ENCODE results near the gene CNIH1. TPM values are rescaled to one million over a fixed set of nuclear protein-coding genes. Genes with fewer than 3 reads are reported as not detected.

CNIH1 gene
- total RNA-seq, 1 experiment from 2014 or later: 114 TPM

- Histone ChIP-seq H3K79me2 (ENCODE audit: low read depth) (peaks cover 35% of the 10 kb centered on the region), H4K20me1 (ENCODE audit: insufficient read depth) (no peaks in the 10 kb centered on the region), H3K4me2 (peak overlapping the region; percentile 95), H3F3A (ENCODE audit: insufficient read depth, low read depth) (peaks cover 32% of the 10 kb centered on the region), H3K9me2 (ENCODE audit: insufficient read depth) (no peaks in the 10 kb centered on the region), H2AFZ (peak overlapping the region; percentile 91), H3K36me3 (ENCODE audit: low read depth) (no peaks in the 10 kb centered on the region), H3K4me3 (peak overlapping the region; percentile 80; the same call in 1 of the 2 replicates), H3K4me1 (replicated peaks; ENCODE audit: insufficient read depth) (peaks cover 28% of the 10 kb centered on the region), H3K9me3 (ENCODE audit: insufficient read depth, low read depth) (no peaks in the 10 kb centered on the region), H3K27me3 (ENCODE audit: insufficient read depth, low read depth) (no peaks in the 10 kb centered on the region), H3K27ac (peak overlapping the region; percentile 95)
- ChIA-PET CTCF (interaction anchor here (0.5 kb wide), 1 partner anchor 92 kb away, joined by 3 read pairs; no protein-coding TSS in a partner anchor), POLR2A (ENCODE audit: unreplicated experiment) (interaction anchor here (0.6 to 0.7 kb wide), 4 partner anchors 20 to 329 kb away, joined by 5 to 26 read pairs (median 10); partner anchors contain the start of genes CDKN3 and CGRRF1)
- no peak for TF ChIP-seq CTCF (conservative IDR thresholded peaks at IDR 0.05)
- BruUV-seq (replicated peaks): no TSS peak
- DNase-seq: no peak
- intact Hi-C loops (cut with micrococcal nuclease; ENCODE audit: unreplicated experiment): loop anchor here (2.0 to 10.0 kb wide), 4 partner anchors 19 to 165 kb away; partner anchors contain the start of genes CGRRF1 and CNIH1
These were observed 48.7 kb upstream of the CNIH1 start for GRCh38 chr14:54489731-54490444.

GRCh38 chr14:54489318-54489683, 48.1 kb upstream of the CNIH1 start:
- H3K27ac ChIP-seq: peak overlapping the region; percentile 95
- H3K4me1 ChIP-seq (replicated peaks; ENCODE audit: insufficient read depth): peaks cover 28% of the 10 kb centered on the region
- no peaks in the 10 kb centered on the region for H4K20me1 ChIP-seq (ENCODE audit: insufficient read depth)
- H3K36me3 ChIP-seq (ENCODE audit: low read depth): no peaks in the 10 kb centered on the region
- H3F3A ChIP-seq (ENCODE audit: insufficient read depth, low read depth): peaks cover 32% of the 10 kb centered on the region
- ChIA-PET CTCF (interaction anchor here (0.5 kb wide), 1 partner anchor 92 kb away, joined by 3 read pairs; no protein-coding TSS in a partner anchor), POLR2A (ENCODE audit: unreplicated experiment) (interaction anchor here (0.6 to 0.7 kb wide), 2 partner anchors 92 to 330 kb away, joined by 5 to 26 read pairs; partner anchors contain the start of gene CDKN3)
- no peaks in the 10 kb centered on the region for H3K27me3 ChIP-seq (ENCODE audit: insufficient read depth, low read depth)
- intact Hi-C loops (cut with micrococcal nuclease; ENCODE audit: unreplicated experiment): loop anchor here (2.0 to 10.0 kb wide), 3 partner anchors 20 to 166 kb away; partner anchors contain the start of genes CGRRF1 and CNIH1
- peaks cover 41% of the 10 kb centered on the region for H3K79me2 ChIP-seq (ENCODE audit: low read depth)
- no peaks in the 10 kb centered on the region for H3K9me3 ChIP-seq (ENCODE audit: insufficient read depth, low read depth)
- DNase-seq: no peak
- H2AFZ ChIP-seq: peak overlapping the region; percentile 91
- H3K4me2 ChIP-seq: peak overlapping the region; percentile 95
- no TSS peak for BruUV-seq (replicated peaks)
- H3K9me2 ChIP-seq (ENCODE audit: insufficient read depth): no peaks in the 10 kb centered on the region
- peak overlapping the region; percentile 80 for H3K4me3 ChIP-seq
- no peak for TF ChIP-seq EZH2 (IDR thresholded peaks at IDR 0.05; ENCODE audit: low read depth)
- TF ChIP-seq CTCF (conservative IDR thresholded peaks at IDR 0.05): 0 out of 2 replicates have a peak, but pooled peaks have one; percentile 38

GRCh38 chr14:54488646-54489317, 47.6 kb upstream of the CNIH1 start, which contains the start of gene GMFB:
Gene GMFB, minus strand, starts transcription at chr14:54488980. Its CDS starts 53 bp downstream, at chr14:54488927.
- H3K9me2 ChIP-seq (ENCODE audit: insufficient read depth): no peaks in the 10 kb centered on the region
- POLR2A ChIA-PET (ENCODE audit: unreplicated experiment): interaction anchor here (0.7 to 1.0 kb wide), 2 partner anchors 21 to 46 kb away, joined by 3 to 6 read pairs; partner anchors contain the start of gene CGRRF1
- peaks cover 45% of the 10 kb centered on the region for H3K79me2 ChIP-seq (ENCODE audit: low read depth)
- H3K4me3 ChIP-seq: peak within 1 kb of the TSS; percentile 80
- no peaks in the 10 kb centered on the region for H3K27me3 ChIP-seq (ENCODE audit: insufficient read depth, low read depth)
- H3K4me2 ChIP-seq: peak within 1 kb of the TSS; percentile 95
- H3F3A ChIP-seq (ENCODE audit: insufficient read depth, low read depth): peaks cover 32% of the 10 kb centered on the region
- intact Hi-C loops (cut with micrococcal nuclease; ENCODE audit: unreplicated experiment): loop anchor here (2.0 to 10.0 kb wide), 3 partner anchors 20 to 166 kb away; partner anchors contain the start of genes CGRRF1 and CNIH1
- TF ChIP-seq CTCF (conservative IDR thresholded peaks at IDR 0.05) (no peak), EZH2 (IDR thresholded peaks at IDR 0.05; ENCODE audit: low read depth) (no peak)
- H4K20me1 ChIP-seq (ENCODE audit: insufficient read depth): no peaks in the 10 kb centered on the region
- peaks cover 30% of the 10 kb centered on the region for H3K4me1 ChIP-seq (replicated peaks; ENCODE audit: insufficient read depth)
- peak within 1 kb of the TSS; percentile 91 for H2AFZ ChIP-seq
- DNase-seq: peak; percentile 85 to 94
- no peaks in the 10 kb centered on the region for H3K9me3 ChIP-seq (ENCODE audit: insufficient read depth, low read depth)
- no TSS peak for BruUV-seq (replicated peaks)
- H3K27ac ChIP-seq: peak within 1 kb of the TSS; percentile 95
- no peaks in the 10 kb centered on the region for H3K36me3 ChIP-seq (ENCODE audit: low read depth)
- CTCF ChIA-PET: interaction anchor here (0.5 to 1.7 kb wide), 2 partner anchors 21 to 91 kb away, joined by 3 to 6 read pairs; partner anchors contain the start of gene CGRRF1
